ENCODE measurements around the gene LEPROT. TPM values are rescaled to one million over a fixed set of nuclear protein-coding genes. Genes with fewer than 3 reads are reported as not detected.
"Not testable (repeated sequence)": the region's sequence is repeated elsewhere in the genome, so short reads cannot be mapped to it uniquely, and the experiment has no call there.

Gene LEPROT
- 54.2 and 54.8 TPM in 2 replicates for total RNA-seq

- DNase-seq (ENCODE audit: extremely low read depth, low read depth, low spot score) = no peak
Measured at GRCh38 chr1:65420590-65421350, at the start of gene LEPROT, which contains the start of gene LEPR. LEPROT (plus strand) TSS chr1:65420668; CDS start chr1:65420725, 57 bp downstream. LEPR (plus strand) TSS chr1:65420668; CDS start chr1:65565566, 144,898 bp downstream.

- DNase-seq (ENCODE audit: extremely low read depth, low read depth, low spot score) = no peak
Measured at GRCh38 chr1:65371544-65371943, 48.9 kb upstream of the LEPROT start.

- no peak for DNase-seq (ENCODE audit: extremely low read depth, low read depth, low spot score)
Measured at GRCh38 chr1:65372557-65372956, 47.9 kb upstream of the LEPROT start.

- no peak for DNase-seq (ENCODE audit: extremely low read depth, low read depth, low spot score)
Measured at GRCh38 chr1:65377496-65378246, 42.8 kb upstream of the LEPROT start.

- DNase-seq (ENCODE audit: extremely low read depth, low read depth, low spot score) = no peak
Measured at GRCh38 chr1:65378247-65378946, 42.1 kb upstream of the LEPROT start.

GRCh38 chr1:65384426-65384825, 36.0 kb upstream of the LEPROT start:
- not testable (repeated sequence) for DNase-seq (ENCODE audit: extremely low read depth, low read depth, low spot score)

GRCh38 chr1:65386439-65386838, 34.0 kb upstream of the LEPROT start:
- no peak for DNase-seq (ENCODE audit: extremely low read depth, low read depth, low spot score)

- DNase-seq (ENCODE audit: extremely low read depth, low read depth, low spot score) = no peak
Measured at GRCh38 chr1:65387821-65388220, 32.6 kb upstream of the LEPROT start.

GRCh38 chr1:65388908-65389695, 31.4 kb upstream of the LEPROT start:
- DNase-seq (ENCODE audit: extremely low read depth, low read depth, low spot score) = no peak

- DNase-seq (ENCODE audit: extremely low read depth, low read depth, low spot score) = no peak
Measured at GRCh38 chr1:65392497-65392896, 28.0 kb upstream of the LEPROT start.

GRCh38 chr1:65393347-65393746, 27.1 kb upstream of the LEPROT start:
- peak; percentile 39 for DNase-seq (ENCODE audit: extremely low read depth, low read depth, low spot score)

GRCh38 chr1:65393928-65394327, 26.5 kb upstream of the LEPROT start:
- no peak for DNase-seq (ENCODE audit: extremely low read depth, low read depth, low spot score)

- DNase-seq (ENCODE audit: extremely low read depth, low read depth, low spot score) = no peak
Measured at GRCh38 chr1:65395887-65396612, 24.4 kb upstream of the LEPROT start.

- no peak for DNase-seq (ENCODE audit: extremely low read depth, low read depth, low spot score)
Measured at GRCh38 chr1:65398083-65398482, 22.4 kb upstream of the LEPROT start.

- no peak for DNase-seq (ENCODE audit: extremely low read depth, low read depth, low spot score)
Measured at GRCh38 chr1:65399003-65399402, 21.5 kb upstream of the LEPROT start.

GRCh38 chr1:65401612-65402011, 18.9 kb upstream of the LEPROT start:
- DNase-seq (ENCODE audit: extremely low read depth, low read depth, low spot score) = no peak

GRCh38 chr1:65404941-65405340, 15.5 kb upstream of the LEPROT start:
- DNase-seq (ENCODE audit: extremely low read depth, low read depth, low spot score) = no peak

- DNase-seq (ENCODE audit: extremely low read depth, low read depth, low spot score) = no peak
Measured at GRCh38 chr1:65407877-65408276, 12.6 kb upstream of the LEPROT start.

GRCh38 chr1:65409314-65409713, 11.2 kb upstream of the LEPROT start:
- no peak for DNase-seq (ENCODE audit: extremely low read depth, low read depth, low spot score)

GRCh38 chr1:65409816-65410326, 10.6 kb upstream of the LEPROT start:
- DNase-seq (ENCODE audit: extremely low read depth, low read depth, low spot score) = no peak
